Activated CD8-positive, alpha-beta memory T cell treated with anti-CD3 and anti-CD28 coated beads, Interleukin-2, amount 50 U/mL, for 24 hours (primary cell): Measurements from ENCODE around the gene URM1.

Experiments used
- DNase-seq: peaks from one replicate; pipeline ENCODE4 v3.0.0-alpha.2; 2020; ENCODE audit errors: extremely low read depth

The URM1 gene

GRCh38 chr9:128429513-128430086, 58.4 kb downstream of the URM1 start:
- DNase-seq: no peak

- DNase-seq: no peak
These were observed 60.0 kb downstream of the URM1 start for GRCh38 chr9:128431207-128431606.

- no peak for DNase-seq
These were observed 63.2 kb downstream of the URM1 start for GRCh38 chr9:128434340-128434739.

GRCh38 chr9:128435611-128436010, 64.4 kb downstream of the URM1 start:
- no peak for DNase-seq

GRCh38 chr9:128438343-128439109, 67.4 kb downstream of the URM1 start:
- peak; percentile 56 for DNase-seq

GRCh38 chr9:128439273-128439672, 68.1 kb downstream of the URM1 start:
- DNase-seq: no peak
